Activated CD4-positive, alpha-beta T cell treated with anti-CD3 and anti-CD28 coated beads, Interleukin-2, Interleukin-4, amounts not matched to agents 100 ng/mL and 50 ng/mL, durations not matched to agents 16 hours and 8 hours (primary cell): ENCODE results near the gene NDUFB6.
A peak's percentile ranks its signal among the peaks of the same experiment; 100 is the strongest.
"Not testable (repeated sequence)": the region's sequence is repeated elsewhere in the genome, so short reads cannot be mapped to it uniquely, and the experiment has no call there.

ENCODE experiments used
- DNase-seq: peaks from one replicate; pipeline ENCODE4 v3.0.0-alpha.2; 2020; ENCODE audit warnings: low spot score

NDUFB6 gene

DNA sequence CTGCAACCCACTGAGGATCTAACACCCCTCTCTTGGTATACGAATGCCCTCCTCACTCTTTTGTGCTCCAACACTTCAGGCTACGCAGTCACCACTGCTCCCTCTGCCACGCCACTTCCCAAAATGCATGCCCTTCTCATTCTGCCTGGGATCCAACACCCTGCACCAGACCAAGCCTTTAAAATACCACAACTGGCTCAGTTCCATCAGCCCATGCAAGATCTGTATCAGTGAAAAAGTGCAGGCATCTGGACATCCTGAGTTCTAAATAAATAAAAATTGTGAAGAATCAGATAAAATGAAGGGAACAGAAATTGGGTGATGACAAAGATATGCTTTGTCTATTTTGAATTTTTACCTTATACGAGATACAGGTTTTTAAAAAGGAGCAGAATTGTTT lies 2.7 kb downstream of the NDUFB6 start:
- no peak for DNase-seq

DNA sequence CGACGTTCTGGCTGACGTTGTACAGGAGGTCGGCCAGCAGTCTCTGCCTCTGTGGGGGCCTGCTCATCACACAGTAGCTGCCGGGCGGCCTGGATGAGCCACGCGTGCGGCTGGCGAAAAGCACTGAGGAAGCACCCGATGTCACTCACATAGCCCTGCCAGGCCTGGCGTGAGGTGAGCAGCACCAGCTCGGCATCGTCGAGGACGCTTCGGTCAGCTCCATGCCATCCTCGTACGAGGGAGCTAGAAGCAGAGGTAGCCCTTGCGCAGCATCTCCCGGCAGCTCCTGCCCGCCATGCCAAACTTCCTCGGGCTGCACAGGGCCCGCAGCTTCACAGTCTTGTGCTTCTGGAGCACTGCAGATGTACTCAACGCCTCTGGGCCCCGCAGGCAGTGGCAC lies 6.2 kb downstream of the NDUFB6 start:
- no peak for DNase-seq

DNA sequence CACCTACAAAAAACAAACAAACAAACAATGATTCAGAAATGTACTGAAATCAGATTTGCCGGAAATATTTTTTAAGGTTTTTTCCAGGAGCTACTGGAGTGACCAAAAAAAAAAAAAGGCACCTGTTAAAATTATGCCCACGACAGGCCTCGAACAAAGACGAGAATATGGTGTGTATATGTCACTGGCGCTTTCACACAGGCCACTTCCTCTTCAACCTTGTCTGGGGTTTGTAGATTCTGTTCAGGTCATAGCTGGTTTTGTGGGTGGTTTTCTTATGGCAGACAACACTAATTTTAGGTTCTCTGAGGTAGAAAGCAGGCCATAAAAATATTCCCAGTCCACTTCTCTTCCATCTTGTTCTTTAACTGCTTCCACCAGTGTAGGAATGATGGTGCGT lies 7.0 kb downstream of the NDUFB6 start:
- DNase-seq: no peak

DNA sequence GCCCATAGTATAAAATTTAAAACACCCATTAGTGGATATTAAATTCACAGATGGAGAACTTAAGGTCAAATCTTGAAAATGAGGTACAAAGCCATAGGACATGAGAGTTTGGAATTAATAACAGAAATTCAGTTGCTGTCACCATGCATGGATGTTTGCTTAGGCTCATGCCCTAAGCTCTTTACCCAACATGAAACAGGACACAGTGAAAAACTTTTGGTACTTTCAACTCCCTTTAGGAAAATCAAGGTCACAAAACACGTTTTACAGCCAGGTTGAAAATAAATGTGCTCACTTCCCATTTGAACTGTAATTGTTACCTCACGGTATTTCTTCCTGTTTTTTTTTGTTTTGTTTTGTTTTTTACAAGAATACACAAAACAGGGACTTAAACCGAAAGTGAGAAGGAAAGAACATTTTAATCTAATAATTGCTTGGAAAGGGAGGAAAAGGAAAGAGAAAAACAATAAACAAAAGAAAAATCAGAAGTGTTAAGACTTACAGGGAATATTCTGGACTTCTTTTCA lies 14.5 kb downstream of the NDUFB6 start:
- DNase-seq: no peak

DNA sequence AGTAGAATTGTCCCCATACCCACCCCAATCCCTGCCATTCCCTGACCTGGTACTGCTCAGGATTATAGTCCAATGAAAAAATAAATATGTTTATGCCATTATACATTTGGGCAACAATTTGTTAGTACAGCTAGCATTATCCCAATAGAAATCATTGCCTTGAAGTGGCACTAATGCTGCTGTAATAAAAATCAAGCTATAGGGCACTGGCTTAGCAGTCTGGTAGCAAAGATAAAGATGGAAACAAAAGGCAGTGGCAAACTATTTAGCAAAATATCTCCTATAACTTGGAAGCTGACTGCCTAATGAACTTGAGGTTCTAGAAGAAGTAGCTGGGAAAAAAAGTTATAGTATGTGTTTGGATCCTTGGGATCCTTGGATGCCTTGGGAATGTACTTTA lies 18.4 kb downstream of the NDUFB6 start:
- no peak for DNase-seq

DNA sequence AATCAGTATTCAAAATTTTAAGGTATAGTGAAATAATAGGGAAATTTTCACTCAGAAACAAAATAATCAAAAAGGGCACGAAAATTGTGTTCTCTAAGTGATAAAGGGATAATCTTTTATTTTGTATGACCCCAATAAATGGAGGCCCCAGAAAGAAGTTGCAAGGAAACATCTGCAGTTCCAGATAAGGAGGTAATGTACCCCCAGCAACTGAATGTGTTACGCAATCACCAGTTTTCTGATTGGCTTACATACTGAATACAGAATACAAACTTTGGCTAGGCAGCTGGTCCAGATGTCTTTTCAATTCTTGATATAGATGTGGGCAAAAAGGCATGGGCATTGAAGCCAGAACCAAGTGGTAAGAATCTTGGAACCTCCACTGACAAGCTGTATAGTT lies 18.9 kb downstream of the NDUFB6 start:
- DNase-seq: no peak

DNA sequence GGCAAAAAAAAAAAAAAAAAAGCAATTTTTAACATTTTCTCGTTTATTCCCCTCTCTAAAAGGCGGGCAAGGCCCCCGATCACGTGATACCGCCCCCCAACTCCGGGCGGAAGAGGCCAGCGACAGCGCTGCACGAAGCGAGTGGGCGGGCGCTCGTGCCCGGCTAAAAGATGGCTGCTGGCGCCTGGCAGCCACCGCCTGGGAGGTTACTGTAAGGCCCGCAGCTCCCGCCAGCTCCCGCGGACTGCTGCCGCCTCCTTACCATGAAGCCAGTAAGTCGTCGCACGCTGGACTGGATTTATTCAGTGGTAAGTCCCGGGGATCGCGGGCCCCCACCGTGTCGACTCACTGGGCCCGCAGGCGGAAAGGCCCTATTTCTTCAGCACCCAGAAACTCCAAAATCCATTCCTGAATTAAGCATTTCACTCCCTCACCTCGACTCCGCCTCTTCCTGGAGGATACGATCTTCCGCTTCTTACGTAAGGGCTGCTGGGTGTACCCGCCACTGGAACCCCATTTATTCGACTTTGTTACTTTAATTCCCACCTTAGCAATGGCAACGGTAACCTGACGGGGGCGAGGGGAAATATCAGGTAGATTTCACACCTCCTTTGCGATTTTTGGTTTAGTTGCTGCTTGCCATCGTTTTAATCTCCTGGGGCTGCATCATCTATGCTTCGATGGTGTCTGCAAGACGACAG lies 20.6 kb downstream of the NDUFB6 start, which contains the start of the genes SMIM27 and TOPORS:
TSS of gene SMIM27 (plus strand) at position 156 of the 701 bp plus-strand sequence. CDS start at position 264, 108 bp downstream.
TSS of gene TOPORS (minus strand) at position 415 of the 701 bp plus-strand sequence. CDS start at position 265, 150 bp downstream.
- peak; percentile 90 for DNase-seq

DNA sequence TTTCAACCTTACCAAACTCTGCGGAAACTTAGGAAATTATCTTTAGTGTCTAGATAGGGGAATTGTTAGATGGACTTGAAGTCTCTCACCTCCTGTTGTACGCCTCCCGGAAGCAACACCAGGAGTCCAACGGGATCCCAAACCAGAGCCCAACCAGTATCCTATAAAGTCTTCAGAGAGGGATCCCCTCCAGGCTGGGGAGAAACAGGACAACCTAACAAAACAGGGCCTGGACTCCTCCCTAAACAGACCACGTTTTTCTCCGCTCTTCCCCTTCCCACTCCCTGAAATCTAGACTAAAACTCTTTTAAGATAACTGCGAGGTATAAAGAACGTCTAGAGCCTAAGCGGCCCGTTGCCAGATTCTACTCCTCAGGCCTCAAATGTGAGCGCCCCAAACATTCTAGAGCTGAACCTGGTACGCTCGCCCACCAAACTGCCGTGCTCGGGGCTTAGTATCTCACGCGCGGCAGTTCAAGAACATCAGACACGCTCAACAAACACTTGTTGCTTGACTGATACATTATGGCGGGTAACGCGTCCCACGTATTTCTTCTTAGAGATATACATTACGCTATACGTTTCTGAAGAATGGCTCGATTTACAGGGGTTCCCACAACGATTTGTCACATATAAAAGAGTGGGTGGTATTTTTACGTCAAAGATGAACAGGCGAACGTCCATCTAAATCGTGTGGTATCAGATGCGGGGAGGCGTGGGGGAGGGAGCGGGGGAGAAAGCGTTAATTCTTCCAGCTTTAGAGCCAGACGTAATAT lies 21.5 kb downstream of the NDUFB6 start:
- DNase-seq: peak; percentile 31

DNA sequence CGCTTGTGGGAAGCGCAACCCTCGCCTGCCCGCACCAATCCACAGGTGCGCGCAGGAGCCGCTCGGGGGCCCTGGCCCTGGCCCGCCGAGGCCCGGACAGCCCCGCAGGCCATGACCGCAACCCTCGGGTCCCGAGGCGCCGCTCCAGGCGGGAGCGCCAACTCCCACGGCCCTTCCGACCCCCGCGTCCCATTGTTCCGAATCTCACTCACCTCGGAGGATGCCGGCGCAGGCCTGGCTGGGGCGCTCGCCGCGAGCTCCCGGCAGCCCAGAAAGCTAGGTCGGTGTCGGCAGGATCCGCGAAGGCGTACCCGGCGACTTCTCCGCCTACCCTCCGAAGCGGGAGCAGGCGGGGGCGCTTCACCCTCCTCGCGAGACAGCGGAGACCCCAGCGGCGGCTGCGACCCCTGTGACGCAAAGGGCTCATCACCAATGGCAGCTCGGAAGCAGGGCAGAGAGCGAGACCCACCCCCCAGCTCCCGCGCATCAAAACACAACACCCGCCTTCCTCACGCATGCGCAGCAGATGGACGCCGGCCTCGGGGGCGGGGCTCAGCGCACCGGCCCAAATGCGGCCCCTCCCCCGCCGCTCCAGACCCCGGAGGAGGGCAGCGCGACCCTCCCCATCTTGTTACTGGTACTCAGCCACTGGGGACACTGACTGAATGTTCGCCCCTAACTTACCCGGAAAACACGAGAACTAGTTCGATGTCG lies 22.2 kb downstream of the NDUFB6 start:
- DNase-seq: peak; percentile 93

DNA sequence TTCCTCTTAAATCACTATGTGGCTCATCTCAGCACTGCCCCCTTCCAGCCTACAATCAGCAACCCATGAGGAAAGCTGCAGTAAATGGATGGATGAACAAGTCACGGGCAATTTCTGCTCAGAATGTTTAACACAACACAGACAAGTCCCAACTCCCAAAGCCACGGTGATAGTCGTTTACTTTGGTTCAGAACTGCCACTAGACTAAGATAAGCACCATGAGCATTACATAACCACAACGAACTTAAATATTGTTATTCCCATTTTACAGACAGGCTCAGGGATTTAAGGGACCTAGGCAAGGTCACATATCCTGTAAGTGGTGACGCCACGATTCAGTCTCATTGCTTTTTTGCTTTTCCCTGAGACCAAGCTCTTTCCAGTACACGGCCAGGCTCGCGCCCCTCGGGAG lies 22.8 kb downstream of the NDUFB6 start:
- no peak for DNase-seq

DNA sequence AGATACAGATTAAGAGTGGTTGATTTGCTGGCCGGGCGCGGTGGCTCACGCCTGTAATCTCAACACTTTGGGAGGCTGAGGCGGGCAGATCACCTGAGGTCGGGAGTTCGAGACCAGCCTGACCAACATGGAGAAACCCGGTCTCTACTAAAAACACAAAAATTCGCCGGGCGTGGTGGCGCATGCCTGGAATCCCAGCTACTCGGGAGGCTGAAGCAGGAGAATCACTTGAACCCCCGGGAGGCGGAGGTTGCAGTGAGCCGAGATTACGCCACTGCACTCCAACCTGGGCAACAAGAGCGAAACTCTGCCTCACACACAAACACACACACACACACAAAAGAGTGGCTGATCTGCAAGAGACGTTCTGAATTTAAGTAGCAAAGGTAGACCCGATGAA lies 24.7 kb downstream of the NDUFB6 start:
- DNase-seq: not testable (repeated sequence)

DNA sequence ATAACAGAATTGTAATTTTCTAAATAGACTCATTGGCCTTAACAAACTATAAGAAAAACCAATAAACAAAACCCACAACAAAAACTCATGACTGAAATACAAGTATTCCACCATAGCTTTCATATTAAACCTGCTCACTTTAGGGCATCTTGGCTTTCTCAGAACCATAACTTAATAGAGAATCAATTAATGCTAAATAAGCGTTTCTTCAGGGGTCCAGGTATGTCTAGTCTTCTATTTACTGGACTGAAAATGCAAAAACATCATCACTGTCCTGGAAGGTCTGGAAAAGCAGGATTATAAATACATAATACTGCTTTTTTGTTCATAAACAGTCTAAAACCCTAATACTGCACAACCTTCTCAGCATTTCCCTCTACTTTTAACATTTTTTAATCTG lies 27.1 kb downstream of the NDUFB6 start:
- DNase-seq: no peak

DNA sequence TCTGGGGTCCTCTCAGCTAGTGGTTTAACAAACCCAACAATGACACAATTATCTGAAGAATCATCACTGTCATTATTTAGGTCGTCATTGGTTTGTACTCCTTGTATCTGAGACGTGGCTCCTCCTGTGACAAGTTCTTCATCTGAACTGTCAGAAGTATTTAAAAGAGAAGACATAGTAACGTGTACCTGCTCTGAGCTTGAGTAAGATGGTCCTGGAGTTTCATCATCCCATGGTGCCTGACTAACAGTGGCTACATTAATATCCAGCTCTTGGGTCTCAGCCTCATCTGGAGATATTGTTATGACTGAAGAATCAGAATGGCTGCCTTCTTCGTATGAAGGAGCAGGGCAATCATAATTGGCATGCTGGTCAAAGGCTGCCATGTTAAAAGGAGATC lies 29.9 kb downstream of the NDUFB6 start:
- no peak for DNase-seq

DNA sequence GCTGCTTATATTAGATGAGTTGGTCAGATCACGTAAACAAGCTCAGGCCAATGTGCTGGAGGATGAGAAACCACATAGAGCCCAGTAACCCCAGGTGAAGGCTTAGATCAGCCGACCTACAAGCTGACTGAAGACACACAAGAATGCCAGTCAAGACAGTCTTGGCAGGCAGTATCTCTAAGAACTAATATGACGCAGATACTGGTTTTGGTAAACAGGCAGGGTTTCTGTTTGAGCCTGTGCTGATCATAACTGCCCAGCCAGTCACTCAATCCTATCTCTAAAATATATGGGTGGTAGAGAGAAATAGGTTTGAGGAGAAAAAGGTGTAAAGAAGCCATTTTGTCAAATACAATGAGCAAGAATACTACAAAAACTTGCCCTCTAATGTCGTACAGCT lies 39.1 kb downstream of the NDUFB6 start:
- DNase-seq: no peak

DNA sequence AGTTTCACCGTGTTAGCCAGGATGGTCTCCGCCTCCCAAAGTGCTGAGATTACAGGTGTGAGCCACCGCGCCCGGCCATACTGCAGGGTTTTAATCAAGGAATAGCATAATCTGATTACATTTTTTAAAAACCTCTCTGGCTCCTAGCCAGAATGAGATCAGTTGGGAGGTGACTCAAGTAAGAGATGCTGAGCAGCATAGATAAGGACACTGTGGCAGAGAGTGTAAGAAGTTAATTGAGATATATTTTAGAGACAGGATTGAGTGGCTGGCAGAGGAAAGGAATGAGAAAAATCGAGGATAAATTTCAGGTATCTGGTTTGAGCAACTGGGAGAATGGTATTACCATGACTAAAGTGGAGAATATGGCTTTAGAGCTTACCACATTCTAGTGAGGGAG lies 39.6 kb downstream of the NDUFB6 start:
- no peak for DNase-seq

DNA sequence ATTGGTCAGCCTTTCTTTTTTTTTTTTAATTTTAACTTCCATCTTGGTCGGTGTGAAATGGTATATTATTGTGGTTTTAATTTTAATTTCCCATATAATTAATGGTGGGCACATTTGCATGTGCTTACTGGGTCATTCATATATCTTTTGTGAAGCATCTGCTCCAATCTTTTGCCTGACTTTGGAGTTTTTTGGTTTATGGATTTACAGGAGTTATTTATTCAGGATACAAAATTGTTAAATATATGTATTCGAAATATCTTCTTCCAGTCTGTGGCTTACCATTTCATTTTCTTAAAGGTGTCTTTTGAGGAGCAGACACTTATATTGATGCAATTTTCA lies 46.3 kb downstream of the NDUFB6 start:
- DNase-seq: no peak

DNA sequence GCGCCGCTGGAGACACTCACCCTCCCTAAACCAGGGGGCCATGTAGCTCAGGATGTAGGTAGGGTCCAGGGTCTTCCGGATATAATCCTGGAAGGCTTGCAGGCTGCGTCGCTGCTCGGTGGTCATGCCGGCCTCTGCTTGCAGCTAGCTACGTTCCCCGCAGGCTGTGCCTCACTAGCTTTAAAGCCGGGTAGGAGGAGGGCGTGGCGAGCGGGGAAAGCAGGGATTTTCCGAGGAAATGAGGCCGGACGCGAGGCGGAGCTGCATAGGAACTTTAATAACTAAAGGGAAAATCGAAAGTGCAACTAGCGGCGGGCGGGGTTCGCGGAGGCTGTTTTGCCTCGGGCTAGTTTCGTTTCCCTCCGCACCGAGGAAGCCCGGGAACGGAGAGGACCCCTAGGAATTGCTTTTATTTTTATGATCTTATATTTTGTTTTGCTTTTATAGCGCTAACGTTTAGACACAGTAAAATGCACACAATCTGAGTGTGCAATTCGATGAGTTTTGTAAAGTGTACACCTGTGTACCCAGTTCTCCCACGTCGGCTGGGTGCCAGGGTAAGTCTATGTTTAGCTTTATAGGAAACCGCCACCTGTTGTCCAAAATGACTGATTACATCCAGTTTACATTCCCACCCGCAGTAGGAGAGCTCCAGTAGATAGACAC lies 46.8 kb downstream of the NDUFB6 start, which contains the start of gene RIGI:
TSS of gene RIGI (minus strand) at position 156 of the 666 bp plus-strand sequence. CDS start at position 126, 30 bp downstream.
- peak; percentile 68 for DNase-seq

DNA sequence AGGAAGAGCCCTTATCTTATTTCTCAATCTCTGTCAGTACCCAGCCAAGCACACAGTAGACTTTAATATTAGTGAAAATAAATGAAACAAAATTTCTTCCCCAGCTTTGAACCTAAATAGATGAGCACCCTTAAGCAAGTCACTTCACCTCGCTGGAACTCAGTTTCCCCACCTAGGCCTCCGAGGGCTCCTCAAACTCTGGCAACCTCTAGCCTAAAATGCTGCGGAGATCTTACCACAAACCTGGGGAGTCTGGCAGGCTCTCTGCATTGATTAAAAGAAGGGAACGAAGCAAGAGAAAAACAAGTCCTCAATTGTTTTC lies 47.3 kb downstream of the NDUFB6 start:
- no peak for DNase-seq

DNA sequence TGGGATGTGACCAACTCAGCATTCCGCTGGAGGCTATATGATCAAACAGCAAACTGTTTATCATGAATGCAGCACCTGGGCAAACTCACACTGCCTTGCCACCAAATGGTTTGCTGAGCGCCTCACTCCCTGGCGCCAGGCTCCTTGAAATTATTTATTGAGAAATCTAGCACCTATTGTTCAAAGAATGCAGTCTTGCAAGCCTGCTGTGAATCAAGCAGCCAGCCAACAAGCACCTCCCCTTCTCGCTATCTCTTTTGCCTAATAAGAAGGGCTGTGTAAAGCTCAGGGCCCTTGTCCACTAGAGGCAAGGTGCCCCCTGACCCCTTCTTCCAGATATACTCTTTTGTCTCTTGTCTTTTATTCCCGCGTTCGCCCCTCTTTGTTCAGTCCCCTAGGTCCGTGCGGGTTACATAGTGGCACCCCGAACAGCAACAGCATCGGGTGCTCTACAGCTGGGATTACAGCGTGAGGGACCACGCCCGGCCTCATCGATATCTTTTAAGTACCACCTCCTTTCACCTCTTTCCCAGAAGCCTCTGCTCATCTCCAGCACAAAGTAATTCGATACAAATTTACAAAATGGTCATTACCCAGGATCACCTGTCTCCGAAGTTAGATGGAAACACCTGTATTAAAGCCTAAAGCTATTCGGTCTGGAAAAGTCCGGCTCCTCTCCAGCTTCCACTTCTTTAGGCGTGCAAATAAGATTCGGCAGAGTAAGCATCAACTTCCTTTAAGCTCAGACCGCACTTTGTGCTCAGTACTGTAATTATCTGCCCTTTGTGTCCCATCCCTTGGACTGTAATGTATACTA lies 47.9 kb downstream of the NDUFB6 start:
- DNase-seq: peak; percentile 13

DNA sequence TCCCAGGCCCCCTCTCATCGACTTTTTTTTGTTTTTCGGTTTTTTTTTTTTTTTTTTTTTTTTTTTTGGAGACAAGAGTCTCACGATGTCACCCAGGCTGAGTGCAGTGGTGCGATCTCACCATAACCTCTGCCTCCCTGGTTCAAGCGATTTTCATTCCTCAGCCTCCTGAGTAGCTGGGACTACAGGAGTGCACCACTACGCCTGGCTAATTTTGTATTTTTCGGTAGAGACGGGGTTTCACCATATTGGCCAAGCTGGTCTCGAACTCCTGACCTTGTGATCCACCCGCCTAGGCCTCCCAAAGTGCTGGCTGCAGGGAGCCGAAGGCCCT lies 48.4 kb downstream of the NDUFB6 start:
- DNase-seq: not testable (repeated sequence)

DNA sequence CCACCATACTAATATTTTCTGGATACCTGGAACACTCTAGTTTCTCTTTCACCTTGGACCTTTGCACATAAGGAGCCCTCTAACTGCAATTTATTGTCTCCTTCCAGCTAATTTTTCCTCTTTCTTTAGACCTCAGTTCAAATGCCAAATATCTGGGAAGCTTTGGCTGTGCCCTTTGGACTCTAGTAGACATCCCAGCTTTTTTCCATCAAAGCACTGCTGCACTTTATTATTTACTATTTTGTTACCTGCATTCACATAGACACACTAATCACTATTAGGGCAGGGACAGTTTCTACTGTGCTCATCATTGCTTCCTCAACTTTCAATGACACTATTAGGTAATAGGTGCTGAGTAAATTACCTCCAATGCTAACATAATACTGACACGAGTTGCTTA lies 49.0 kb downstream of the NDUFB6 start:
- DNase-seq: no peak
